GM19463 (cell line): Measurements from ENCODE around the gene RASA2.
"Not testable (repeated sequence)": the region's sequence is repeated elsewhere in the genome, so short reads cannot be mapped to it uniquely, and the experiment has no call there.

ENCODE experiments used
- ATAC-seq: cut with Tn5 transposase; IDR thresholded peaks from one replicate; pipeline ENCODE4 v1.9.1; 2021; ENCODE audit warnings: mild to moderate bottlenecking, moderate library complexity; ENCODE audit not compliant: unreplicated experiment

RASA2 gene

DNA sequence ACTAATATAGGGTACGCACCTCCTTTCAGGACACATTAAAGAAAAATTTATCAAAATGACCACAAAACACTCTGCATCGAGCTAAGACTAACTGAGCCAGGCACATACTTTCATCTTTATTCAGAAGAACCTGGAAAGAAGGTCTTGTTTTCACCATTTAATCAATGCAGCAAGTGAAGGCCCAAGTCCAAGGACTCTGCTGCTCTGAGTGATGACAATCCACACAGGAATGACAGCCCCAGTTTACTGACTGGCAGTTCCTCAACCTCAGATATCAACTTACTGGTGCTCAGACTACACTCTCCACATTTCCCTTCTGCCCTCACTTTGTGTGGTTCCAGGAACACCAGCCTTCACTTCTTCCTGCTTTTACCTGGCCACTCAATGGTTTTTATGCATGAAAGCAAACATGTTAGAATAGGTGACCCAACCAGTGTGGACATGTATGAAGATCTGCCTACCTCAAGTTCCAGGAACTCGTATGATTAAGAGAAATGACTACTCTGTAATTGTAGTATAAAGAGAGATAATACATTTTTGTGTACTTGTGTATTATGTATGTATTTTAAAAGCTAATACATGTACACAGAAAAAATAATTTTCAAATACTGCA lies 29.1 kb upstream of the RASA2 start:
- ATAC-seq: no peak

DNA sequence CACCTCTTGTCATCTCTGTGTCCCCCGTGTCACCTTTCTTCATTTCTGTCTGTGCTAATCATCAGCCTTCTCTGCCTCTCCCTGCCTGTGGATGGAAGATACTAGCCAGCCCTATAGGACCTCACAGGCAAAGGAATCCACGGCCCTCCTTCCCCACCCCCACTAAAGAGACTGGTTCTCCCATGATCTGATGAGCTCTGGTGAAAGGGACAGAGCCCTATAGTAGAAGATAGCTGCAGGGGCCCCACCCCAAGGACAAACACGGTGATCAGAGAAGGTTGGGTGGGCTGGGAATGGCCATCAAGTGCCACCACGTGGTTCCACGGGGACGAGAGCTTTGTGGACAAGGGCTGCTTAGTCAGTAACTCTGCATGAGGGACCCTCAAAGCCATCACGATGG lies 27.8 kb upstream of the RASA2 start:
- no peak for ATAC-seq

DNA sequence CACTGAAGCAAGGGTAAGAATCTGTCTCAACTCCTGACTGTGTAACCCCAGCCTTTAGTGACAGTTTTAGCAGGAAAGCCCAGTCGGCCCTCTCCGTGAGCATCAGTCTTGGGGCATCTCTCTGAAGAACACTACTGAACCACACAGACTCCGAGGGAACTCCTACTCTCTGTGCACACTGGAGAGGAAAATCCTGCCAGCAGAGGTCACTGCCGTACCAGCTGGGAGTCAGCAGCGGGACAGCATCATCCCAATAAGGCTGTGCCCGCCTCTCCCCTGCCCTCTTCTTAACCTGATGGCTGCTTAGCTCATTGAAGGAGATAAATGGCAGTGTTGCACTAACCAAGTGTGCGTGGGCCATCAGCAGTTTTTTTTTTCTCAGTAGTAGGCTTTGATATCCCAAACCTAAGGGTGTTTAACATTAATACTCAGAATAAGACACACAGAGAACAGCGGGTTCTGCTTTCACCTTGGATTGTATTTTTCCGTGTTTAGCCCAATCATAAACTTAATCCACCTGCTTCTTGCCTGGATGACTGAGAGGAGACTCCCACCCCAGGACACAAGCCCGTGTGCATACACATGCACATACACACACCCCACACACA lies 26.6 kb upstream of the RASA2 start:
- ATAC-seq: peak; percentile 99

DNA sequence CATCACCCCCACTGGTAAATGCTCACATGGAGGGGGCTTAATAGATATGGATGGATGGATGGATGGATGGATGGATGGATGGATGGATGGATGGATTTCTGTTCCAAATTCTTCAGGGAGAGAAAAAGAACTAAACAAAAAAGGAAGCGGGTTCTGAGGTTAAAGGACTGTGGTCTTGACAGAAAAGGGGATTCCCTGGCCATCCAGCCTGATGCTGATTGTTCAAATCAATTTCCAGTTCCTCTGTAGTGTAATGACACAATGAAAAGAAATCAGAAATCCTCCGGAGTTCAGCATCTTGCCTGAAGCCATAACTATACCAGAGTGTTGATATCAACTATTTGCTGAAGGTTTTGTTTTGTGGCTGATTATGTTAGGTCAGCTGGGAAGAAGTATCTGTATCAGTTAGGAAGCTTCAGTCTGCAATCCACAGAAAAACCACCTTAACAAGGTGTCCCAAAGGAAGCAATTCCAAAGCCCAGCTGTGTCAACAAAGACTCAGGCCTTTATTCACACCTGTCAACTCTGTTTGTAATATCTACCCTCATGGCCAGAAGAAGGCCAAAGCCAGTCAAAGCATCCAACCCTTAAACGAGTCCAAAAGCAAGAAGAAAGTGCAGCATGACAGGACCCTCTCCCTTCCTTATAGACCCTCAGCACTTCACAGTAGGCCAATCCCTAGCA lies 24.5 kb upstream of the RASA2 start:
- no peak for ATAC-seq

DNA sequence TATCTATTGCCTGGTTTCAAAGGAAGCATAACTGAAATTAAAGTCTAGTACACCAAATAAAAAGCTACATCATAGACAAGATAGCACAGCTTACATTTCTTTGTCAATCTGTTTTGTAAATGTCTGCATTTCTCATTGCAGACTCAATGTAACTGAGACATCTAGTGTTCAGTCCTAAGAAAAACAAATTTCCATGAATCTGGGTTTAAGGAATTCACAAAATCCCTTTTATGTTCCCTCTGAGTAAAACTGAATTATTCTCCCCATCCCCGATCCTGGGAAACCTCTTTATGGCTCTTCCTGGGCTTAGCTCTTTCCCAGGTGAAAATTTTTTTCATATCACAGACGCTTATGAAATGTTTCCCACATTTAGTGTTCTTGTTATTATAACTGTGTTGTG lies 21.6 kb upstream of the RASA2 start:
- ATAC-seq: no peak

DNA sequence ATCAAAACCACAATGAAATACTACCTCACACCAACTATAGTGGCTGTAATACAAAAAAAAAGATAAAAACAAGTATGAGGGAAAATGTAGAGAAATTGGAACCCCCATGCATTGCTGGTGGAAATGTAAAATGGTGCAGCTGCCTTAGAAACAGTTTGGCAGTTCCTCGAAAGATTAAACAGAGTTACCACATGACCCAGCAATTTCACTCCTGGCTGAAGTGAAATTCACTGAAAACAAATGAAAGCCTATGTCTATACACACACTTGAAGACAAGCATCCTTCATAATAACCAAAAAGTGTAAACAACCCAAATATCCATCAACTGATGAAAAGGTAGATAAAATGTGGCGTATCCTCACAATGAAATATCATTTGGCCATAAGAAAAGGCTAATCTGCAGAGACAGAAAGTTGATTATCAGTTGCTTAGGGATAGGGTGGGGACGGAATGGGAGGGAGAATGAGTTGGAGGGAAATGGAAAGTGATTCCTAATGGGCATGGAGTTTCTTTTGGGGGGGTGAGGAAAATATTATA lies 20.1 kb upstream of the RASA2 start:
- ATAC-seq: no peak

DNA sequence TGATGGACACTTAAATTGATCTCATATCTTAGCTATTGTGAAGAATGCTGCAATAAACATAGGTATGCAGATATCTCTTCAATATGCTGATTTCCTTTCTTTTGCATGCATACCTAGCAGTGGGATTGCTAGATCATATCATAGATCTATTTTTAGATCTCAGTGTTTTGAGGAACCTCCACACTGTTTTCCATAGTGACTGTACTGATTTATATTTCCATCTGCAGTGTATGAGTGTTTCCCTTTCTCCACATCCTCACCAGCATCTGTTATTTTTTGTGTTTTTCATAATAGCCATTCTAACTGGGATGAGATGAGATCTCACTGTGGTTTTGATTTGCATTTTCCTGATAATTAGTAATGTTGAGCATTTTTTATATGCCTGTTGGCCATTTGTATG lies 17.1 kb upstream of the RASA2 start:
- no peak for ATAC-seq

DNA sequence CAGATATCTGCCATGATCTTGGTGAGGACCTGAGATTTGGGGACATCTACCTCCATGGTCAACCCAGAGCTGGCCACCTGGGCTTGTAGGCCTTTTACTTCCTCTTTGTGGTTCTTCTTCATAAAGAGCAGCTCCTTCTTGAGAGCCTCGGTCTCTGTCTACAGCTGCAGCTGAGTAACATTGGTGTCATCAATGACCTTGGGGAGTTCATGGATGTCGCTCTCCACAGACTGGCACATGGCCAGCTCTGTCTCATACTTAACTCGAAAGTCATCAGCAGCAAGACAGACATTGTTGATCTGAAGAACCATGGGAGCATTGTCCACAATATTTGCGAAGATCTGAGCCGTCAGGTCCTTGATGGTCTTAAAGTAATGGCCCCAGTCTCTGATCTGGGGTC lies 15.7 kb upstream of the RASA2 start:
- ATAC-seq: no peak

DNA sequence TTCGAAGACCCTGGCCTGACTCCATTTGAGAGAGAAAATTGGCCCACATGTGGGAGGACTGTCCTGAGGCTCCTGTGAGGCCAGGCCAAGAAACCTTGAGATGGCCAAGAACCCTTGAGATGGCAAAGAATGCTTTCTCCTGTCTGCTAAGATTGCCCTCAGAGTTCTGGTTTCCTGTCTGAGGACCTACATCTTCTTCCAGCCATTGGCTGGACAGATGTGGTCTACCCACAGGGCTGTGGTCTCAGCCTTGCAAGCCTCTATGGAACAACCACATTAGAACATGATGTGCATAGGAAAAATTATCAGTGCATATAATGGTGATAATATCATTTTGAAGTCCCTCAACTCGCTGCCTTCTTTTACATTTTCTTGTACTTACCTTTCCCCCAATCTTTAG lies 10.8 kb upstream of the RASA2 start:
- no peak for ATAC-seq

DNA sequence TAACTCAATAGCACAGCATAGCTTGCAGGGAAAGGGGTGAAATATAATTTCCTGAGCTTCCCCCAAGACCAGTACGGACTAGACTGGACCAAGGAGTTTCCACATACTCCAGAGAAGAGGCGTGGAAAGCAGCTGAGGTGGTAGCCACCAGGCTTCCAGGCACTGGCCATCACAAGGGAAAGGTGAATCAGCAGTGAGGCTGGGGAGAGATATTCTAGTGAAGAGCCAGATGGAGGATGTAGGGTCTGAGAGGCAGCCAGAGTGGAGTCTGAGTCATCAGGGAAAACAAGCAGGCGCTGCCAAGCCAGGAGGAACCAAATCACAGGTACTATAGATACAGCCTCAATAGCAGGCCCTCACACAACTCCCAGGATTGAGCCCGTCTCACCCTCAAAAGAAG lies 9.6 kb upstream of the RASA2 start:
- ATAC-seq: no peak

DNA sequence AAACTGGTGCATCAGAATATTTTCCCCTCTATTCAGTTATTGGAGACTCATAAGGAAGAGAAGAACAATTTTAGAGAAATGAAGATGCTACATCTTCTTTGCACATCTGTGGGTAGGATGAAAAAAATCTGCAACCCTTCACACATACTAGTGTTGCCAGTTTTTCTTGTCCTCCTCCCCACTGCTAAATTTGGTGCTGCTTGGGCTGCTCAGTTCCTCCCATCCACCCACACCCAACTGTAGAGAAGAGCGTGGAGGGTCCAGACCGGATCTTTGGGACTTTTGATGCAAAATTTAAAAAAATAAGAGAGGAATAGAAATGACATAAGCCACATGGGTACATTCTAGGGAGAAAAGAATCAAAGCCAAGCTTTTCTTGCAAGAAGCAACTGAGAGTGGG lies 8.7 kb upstream of the RASA2 start:
- ATAC-seq: no peak

DNA sequence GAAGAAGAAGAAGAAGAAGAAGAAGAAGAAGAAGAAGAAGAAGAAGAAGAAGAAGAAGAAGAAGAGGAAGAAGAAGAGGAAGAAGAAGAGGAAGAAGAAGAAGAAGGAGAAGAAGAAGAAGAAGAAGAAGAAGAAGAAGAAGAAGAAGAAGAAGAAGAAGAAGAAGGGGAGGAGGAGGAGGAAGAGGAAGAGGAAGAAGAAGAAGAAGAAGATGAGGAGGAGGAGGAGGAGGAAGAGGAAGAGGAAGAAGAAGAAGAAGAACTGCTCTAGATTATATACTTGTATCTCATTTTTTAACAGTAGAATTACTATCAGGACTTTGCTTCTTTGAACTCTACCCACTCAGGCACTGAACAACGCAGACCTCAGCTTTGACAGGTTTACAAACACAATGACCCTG lies 8.0 kb upstream of the RASA2 start:
- ATAC-seq: not testable (repeated sequence)

DNA sequence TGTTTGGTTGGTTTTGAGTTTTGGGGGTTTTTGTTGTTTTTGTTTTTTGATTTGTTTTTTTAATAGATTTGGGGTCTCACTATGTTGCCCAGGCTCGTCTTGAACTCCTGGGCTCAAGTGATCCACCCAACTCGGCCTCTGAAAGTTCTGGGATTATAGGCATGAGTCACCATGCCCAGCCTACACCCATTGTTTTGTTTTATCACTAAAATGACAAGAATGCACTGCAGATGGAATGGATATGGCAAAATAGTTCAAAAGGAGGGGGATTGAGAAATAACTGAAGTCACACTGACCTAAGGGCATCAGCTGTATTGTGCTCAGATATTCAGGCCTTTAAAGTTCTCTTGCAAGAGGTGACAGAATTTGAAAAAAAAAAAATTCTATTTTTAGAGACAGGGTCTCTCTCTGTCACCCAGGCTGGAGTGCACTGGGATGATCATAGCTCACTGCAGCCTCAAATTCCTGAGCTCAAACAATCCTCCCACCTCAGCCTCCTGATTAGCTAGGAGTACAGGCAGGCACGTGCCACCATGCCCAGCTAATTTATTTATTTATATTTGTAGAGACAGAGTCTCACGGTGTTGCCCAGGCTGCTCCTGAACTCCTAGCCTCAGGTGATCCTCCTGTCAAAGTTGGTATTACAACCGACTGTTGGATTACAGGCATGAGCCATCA lies 4.4 kb upstream of the RASA2 start:
- no peak for ATAC-seq

DNA sequence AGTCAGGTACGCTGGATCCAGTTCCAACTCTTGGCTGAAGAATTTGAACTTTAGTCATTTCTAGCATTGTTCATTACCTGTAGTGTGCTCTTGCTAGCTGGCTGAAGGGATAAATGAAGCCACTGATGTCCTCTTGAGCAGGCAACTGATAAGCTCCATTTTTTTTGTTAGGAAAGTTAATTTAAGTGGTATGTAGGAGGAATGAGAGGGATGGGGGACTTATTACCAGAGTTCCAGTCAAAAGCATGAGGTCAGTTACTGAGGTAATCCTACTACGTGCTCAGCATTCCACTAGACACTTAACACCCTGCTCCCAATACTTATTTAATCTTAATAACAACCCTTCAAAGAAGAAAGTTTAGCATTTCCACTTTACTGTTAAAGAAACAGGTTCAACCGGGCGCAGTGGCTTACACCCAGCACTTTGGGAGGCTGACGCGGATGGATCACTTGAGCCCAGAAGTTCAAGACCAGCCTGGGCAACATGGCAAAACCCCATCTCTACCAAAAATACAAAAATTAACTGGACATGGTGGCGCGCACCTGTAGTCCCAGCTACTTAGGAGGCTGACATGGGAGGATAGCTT lies 2.0 kb upstream of the RASA2 start:
- ATAC-seq: no peak

DNA sequence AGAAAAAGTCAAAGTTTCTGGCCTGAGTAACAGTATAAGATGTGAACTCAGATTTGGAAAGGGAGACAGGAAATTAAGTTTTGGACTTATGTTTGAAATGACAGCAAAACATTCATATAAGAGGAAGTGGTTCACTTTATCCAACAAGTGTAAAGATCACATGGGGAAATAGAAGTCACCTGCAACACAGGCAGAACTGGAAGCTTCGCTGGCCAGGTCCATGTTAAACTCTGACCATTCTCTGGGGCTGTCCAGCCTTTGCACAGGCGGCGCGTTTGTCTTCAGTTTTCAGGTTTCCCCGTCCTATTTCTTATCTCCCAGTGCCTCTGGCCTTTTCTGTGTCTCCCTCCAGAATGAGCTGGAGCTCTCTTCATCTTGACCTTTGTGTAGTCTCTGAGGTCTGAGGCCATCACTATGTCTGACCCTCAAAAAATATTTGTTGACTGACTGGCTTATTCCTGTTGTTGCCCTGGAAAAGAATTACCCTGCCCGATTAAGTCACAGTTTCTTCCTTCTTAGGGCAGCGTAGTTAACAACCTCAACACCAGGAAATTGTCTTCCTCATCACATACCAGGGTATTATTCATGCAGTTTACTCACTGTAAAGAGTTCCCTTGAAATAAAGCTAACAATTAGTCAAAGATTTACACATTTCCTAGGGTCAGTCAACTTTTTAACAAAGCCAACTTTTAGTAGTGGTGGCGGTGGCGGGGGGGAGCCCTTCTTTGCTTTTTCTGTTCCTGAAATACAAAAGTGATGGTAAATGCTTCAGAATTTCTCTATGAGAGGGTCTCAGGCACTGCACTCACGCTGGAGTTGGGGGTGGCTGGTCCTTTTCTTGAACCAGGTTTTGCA lies 959 bp upstream of the RASA2 start:
- no peak for ATAC-seq

DNA sequence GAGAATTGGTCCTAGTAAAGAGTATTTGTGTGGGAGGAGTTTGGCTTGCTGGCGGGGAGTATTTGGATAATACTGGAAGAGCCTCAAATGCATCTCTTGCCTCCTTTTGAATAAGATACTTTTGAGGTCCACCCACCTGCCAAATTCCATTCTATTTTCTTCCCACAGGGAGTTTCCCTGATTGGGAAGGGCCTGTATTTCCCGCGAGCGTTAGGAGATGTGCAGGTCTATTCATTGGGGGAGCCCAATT lies 406 bp upstream of the RASA2 start:
- no peak for ATAC-seq

DNA sequence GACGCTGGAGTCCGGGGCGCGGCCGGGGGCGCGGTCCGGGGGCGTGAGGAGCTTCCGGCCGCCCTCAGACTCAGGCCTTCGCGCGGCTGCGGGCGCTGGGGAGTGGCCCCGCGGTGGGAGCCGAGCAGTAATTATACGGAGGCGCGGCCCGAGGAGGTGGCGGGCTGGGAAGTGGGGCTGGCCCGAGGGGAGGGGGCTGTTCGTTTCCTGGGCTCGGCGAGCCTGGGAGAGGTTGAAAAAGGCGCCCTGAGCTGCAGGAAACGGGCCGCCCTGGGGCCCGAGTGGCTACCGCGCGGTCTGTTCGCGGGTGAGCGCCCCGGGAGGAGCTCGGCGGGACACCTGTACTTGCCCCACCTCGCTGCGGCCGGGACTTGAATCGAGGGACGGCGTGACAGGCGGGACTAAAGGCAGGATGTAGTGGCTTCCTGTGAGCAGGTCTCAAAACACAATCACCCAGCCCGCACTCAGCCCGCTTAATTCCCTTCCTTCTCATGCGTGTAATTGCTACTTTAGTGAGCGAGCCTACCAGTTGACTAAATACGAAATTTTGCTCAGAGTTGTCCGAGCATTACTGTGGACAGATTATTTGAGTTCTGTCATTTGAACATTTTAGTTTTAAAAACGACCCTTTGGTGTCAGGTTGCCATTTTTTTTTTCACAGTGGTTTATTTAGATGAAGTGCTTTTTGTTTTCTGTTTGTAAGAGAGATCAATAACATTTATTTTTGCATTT lies 860 bp downstream of the RASA2 start:
- ATAC-seq: peak; percentile 67

DNA sequence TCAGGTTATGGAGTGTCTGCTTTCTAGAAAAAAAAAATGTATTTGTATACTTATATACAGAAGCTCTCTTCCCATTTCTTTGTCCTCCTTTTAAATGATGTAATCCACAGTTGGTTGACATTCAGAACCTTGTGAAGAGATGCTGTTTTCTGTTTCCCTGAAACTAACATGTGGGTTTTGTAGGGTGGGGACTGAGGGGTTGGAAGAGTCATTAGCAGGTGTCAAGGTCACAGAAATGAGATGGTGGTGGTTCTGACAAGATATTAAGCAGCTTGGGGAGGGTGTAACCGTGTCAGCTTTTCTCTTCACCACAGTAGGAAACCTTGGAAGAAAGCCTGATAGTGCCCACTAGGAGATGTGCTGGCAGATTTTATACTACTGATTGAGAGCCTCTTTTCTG lies 2.4 kb downstream of the RASA2 start:
- no peak for ATAC-seq

DNA sequence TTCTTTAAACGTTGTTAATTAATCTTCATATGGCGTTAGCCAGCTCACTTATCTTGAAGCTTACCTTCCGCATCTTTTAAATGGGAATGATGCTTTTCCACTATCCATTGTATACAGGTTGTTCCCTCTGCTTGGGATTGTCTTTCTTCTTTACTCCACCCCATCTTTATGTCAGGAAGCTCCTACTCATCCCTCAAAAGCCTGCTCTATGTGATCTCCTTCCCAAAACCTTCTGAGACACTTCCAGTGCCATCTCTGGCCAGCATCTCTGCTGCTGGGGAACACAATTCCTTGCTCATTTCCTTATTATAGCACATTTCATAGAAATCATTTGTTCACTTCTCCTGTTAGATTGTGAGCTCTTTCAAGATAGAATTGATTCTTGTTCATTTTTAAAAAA lies 4.3 kb downstream of the RASA2 start:
- ATAC-seq: no peak

DNA sequence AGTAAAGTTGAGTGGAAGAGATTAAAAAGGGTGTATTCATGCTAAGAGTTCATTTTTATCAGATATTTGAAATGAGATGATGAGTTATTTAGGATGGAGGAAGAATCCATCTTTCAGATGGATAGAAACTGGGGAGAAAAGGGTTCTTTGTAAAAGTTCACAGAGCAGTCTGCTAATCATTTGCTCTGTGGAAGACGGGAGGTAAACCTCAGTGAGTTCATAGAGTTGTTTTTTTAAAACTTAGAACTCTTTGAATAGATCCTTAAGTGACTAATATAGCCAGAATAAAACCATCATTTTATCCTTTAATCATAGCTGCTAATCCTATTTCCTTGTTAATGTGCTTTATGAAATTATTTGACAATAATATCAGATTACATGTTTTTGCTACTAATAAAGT lies 5.1 kb downstream of the RASA2 start:
- ATAC-seq: no peak
